Amygdala (tissue), 56 donors: ENCODE measurements around the gene SPRY4.

Experiments used
- DNase-seq, 56 donors: peaks; one replicate each; lab custom pipeline; 2025; lab: John Stamatoyannopoulos, UW

The SPRY4 gene

GRCh38 chr5:142295960-142296860 is 28.6 kb downstream of the SPRY4 start:
- no peak for DNase-seq

GRCh38 chr5:142295084-142295758 is 29.6 kb downstream of the SPRY4 start:
- DNase-seq: no peak

- DNase-seq: no peak
These were observed 31.3 kb downstream of the SPRY4 start for GRCh38 chr5:142293486-142293885.

- DNase-seq: no peak
These were observed 32.0 kb downstream of the SPRY4 start for GRCh38 chr5:142292808-142293207.

GRCh38 chr5:142292249-142292648 is 32.6 kb downstream of the SPRY4 start:
- no peak for DNase-seq

- DNase-seq: no peak
These were observed 34.1 kb downstream of the SPRY4 start for GRCh38 chr5:142290577-142291299.

GRCh38 chr5:142289708-142290576 is 34.9 kb downstream of the SPRY4 start:
- DNase-seq: no peak

- DNase-seq: no peak
These were observed 36.9 kb downstream of the SPRY4 start for GRCh38 chr5:142287973-142288313.

- no peak for DNase-seq
These were observed 37.5 kb downstream of the SPRY4 start for GRCh38 chr5:142287096-142287972.

GRCh38 chr5:142286111-142286510 is 38.7 kb downstream of the SPRY4 start:
- DNase-seq: no peak

GRCh38 chr5:142283304-142283703 is 41.5 kb downstream of the SPRY4 start:
- DNase-seq: no peak

- no peak for DNase-seq
These were observed 42.9 kb downstream of the SPRY4 start for GRCh38 chr5:142281966-142282365.

- DNase-seq: no peak
These were observed 43.8 kb downstream of the SPRY4 start for GRCh38 chr5:142281008-142281367.

- DNase-seq: peak in 1 of 56 donors; percentile 4
These were observed 44.5 kb downstream of the SPRY4 start for GRCh38 chr5:142280066-142281007.

GRCh38 chr5:142278627-142279026 is 46.2 kb downstream of the SPRY4 start:
- no peak for DNase-seq

- DNase-seq: no peak
These were observed 47.0 kb downstream of the SPRY4 start for GRCh38 chr5:142277796-142278195.

- DNase-seq: no peak
These were observed 48.3 kb downstream of the SPRY4 start for GRCh38 chr5:142276517-142276916.

- DNase-seq: no peak
These were observed 49.3 kb downstream of the SPRY4 start for GRCh38 chr5:142275496-142275895.
